ENCODE measurements around the gene NAXE. TPM values are rescaled to one million over a fixed set of nuclear protein-coding genes. Genes with fewer than 3 reads are reported as not detected.

Gene NAXE
- total RNA-seq, 1 experiment from 2014 or later: 103 TPM

DNA sequence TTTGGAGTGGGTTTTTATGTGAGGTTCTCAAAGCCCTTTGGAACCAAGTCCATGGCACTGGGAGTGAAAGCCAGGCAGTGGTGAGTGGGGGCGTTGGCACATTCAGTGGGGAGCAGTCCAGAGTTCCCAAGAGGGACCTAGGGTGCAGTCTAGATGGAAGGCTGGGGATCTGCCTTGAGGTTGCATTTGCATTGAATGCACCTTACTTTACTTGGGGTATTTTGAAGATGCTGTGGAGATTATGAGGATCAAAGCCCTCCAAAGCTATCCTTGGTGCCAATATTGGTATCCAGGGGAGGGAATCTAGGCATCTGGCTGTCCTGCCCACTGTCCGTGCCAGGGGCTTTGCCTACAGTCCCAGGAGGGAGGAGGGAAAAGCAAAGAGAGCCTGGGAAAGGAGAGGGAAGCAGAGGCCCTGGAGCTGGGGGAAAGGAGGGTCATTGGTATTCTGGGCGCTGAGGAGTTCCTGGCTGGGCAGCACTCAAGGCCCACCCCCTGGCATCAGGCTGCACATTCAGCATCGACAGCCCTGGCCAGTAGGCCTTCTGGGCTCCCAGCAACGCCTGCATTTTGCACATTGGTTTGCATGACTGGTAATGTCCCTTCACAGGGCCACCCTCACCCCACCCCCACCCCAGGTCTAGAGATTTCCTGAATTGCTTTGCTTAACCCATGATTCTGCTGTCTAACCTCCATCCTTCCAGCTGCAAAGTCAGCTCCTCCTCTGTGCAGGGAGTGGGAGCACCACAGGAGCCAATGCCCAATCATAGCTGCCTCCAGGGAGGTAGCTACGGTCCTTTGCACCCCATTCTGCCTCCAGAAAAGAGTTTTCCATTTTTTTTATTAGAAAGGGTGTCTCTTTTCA lies 49.5 kb downstream of the NAXE start:
- in situ Hi-C loops (cut with HindIII; ENCODE audit: low sequenced_read_pairs): no loop called here
- DNase-seq (ENCODE audit: low spot score): no peak

DNA sequence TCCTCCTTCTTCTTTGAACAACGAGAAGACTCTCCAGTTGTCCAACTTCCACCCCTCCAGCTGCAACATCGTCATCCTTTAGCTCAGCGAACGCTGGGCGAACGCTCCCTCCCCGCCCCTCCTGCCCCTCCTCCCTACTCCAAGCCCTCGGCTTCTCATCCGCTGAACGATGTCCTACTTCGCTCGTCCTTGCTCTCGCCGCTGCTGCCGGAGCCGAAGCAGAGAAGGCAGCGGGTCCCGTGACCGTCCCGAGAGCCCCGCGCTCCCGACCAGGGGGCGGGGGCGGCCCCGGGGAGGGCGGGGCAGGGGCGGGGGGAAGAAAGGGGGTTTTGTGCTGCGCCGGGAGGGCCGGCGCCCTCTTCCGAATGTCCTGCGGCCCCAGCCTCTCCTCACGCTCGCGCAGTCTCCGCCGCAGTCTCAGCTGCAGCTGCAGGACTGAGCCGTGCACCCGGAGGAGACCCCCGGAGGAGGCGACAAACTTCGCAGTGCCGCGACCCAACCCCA lies 50.2 kb downstream of the NAXE start, which contains the start of gene BCAN:
BCAN (plus strand) TSS at position 357 of the 504 bp plus-strand sequence. CDS start 3,938 bp downstream, outside the sequence.
- in situ Hi-C loops (cut with HindIII; ENCODE audit: low sequenced_read_pairs): no loop called here
- no peak for DNase-seq (ENCODE audit: low spot score)

DNA sequence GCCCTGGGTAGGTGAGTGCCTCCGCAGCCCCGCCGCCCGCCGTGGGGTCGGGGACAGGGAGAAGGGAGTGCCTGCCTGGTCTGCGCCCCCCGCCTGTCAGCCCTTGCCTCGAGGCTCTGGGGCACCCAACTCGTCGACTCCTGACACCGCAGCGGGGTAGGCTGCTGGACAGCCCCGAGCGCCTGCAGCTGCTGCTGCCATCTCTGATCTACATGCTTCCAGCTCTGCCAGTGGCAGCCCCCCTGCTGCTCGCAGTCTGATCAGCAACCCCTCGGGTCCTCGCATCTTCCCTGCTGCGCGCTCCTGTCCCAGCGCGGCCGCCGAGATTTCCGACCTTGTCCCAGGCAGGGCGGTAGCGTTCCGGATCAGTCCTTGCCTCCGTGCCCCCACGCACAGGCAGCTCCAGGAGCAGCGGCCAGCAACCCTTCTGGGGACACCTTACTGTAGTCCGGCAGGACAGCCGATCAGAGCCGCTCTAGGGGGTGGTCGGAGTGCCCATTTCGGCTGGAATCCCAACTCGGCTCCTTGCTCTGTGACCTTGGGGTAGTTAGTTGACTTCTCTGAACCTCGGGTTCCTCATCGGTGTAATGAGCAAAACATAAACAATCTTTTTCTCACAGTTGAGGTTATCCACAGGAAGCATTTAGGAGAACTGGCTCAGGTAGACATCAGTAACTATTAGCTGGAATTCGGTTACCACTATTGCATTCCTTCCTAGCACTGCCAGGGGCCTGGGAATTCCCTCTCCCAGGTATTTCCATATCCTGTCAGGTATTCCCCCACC lies 50.9 kb downstream of the NAXE start:
- DNase-seq (ENCODE audit: low spot score): no peak
- in situ Hi-C loops (cut with HindIII; ENCODE audit: low sequenced_read_pairs): no loop called here

- DNase-seq (ENCODE audit: low spot score): no peak
- in situ Hi-C loops (cut with HindIII; ENCODE audit: low sequenced_read_pairs): no loop called here
Observed at GRCh38 chr1:156643049-156643777, 51.6 kb downstream of the NAXE start.

GRCh38 chr1:156643778-156644092 lies 52.2 kb downstream of the NAXE start:
- DNase-seq (ENCODE audit: low spot score): no peak
- in situ Hi-C loops (cut with HindIII; ENCODE audit: low sequenced_read_pairs): no loop called here

Other genes starting within 250 kb of the NAXE start
- gene RHBG, start 222.6 kb upstream of the NAXE start, total RNA-seq (2014; rRNA removed; shearing (Covaris generic)): 0.06 and 3.5 TPM in 2 replicates
- gene MEF2D, start 91.0 kb upstream of the NAXE start, total RNA-seq (2014; rRNA removed; shearing (Covaris generic)): 5.5 and 7.3 TPM in 2 replicates
- gene IQGAP3, start 19.2 kb upstream of the NAXE start, total RNA-seq (2014; rRNA removed; shearing (Covaris generic)): 13.4 and 16.9 TPM in 2 replicates
- gene TTC24, start 12.1 kb upstream of the NAXE start, total RNA-seq (2014; rRNA removed; shearing (Covaris generic)): not detected in 2 replicates
- 13.7 and 25.4 TPM in 2 replicates for gene GPATCH4, start 9.7 kb downstream of the NAXE start, total RNA-seq (2014; rRNA removed; shearing (Covaris generic))
- 0.25 and 0.44 TPM in 2 replicates for gene HAPLN2, start 27.6 kb downstream of the NAXE start, total RNA-seq (2014; rRNA removed; shearing (Covaris generic))
- 23.9 and 30.9 TPM in 2 replicates for gene BCAN, start 50.3 kb downstream of the NAXE start, total RNA-seq (2014; rRNA removed; shearing (Covaris generic))
- gene NES, start 85.6 kb downstream of the NAXE start, total RNA-seq (2014; rRNA removed; shearing (Covaris generic)): 170 and 183 TPM in 2 replicates
- gene CRABP2, start 113.8 kb downstream of the NAXE start, total RNA-seq (2014; rRNA removed; shearing (Covaris generic)): 1,143 and 1,168 TPM in 2 replicates
- gene METTL25B, start 136.7 kb downstream of the NAXE start, total RNA-seq (2014; rRNA removed; shearing (Covaris generic)): 24.6 and 54.8 TPM in 2 replicates
- 29.8 and 31.9 TPM in 2 replicates for gene ISG20L2, start 137.0 kb downstream of the NAXE start, total RNA-seq (2014; rRNA removed; shearing (Covaris generic))
- 34.2 and 88.7 TPM in 2 replicates for gene MRPL24, start 149.3 kb downstream of the NAXE start, total RNA-seq (2014; rRNA removed; shearing (Covaris generic))
- gene HDGF, start 159.9 kb downstream of the NAXE start, total RNA-seq (2014; rRNA removed; shearing (Covaris generic)): 481 and 510 TPM in 2 replicates
- 45.4 and 51.1 TPM in 2 replicates for gene PRCC, start 175.8 kb downstream of the NAXE start, total RNA-seq (2014; rRNA removed; shearing (Covaris generic))
- gene SH2D2A, start 225.1 kb downstream of the NAXE start, total RNA-seq (2014; rRNA removed; shearing (Covaris generic)): 1.8 and 2.4 TPM in 2 replicates

Measured in G401 (cell line).